ENCODE data around the gene XPR1. TPM values are rescaled to one million over a fixed set of nuclear protein-coding genes. Genes with fewer than 3 reads are reported as not detected.
"Not testable (repeated sequence)": the region's sequence is repeated elsewhere in the genome, so short reads cannot be mapped to it uniquely, and the experiment has no call there.

XPR1 gene
- total RNA-seq, 4 donors from 2014 or later: 16.8 to 25.3 (median 18.8) TPM

- H3K4me1 ChIP-seq: no peaks in the 10 kb centered on the region
- no peak for DNase-seq (ENCODE audit: low spot score in 2 of 2)
- TF ChIP-seq CTCF (IDR thresholded peaks at IDR 0.05) (no peak), POLR2A (IDR thresholded peaks at IDR 0.05) (no peak), EP300 (IDR thresholded peaks at IDR 0.05) (no peak)
Observed at GRCh38 chr1:180674603-180675530, 43.0 kb downstream of the XPR1 start.

GRCh38 chr1:180675586-180675985 is 43.8 kb downstream of the XPR1 start:
- no peak for TF ChIP-seq CTCF (IDR thresholded peaks at IDR 0.05)
- no peak for TF ChIP-seq POLR2A (IDR thresholded peaks at IDR 0.05)
- no peak for TF ChIP-seq EP300 (IDR thresholded peaks at IDR 0.05)
- peaks cover 0 to 12% (median 0%) of the 10 kb centered on the region in 3 donors for H3K36me3 ChIP-seq
- 91 to 92% methylated on average over 2 of the region's 2 CpGs for WGBS, 2 donors
- H3K27ac ChIP-seq: no peak overlapping the region
- no peak overlapping the region for H3K4me3 ChIP-seq
- H3K9me3 ChIP-seq: peaks cover 0 to 17% (median 4%) of the 10 kb centered on the region in 4 donors
- no peaks in the 10 kb centered on the region for H3K4me1 ChIP-seq
- H3K27me3 ChIP-seq: no peaks in the 10 kb centered on the region
- DNase-seq (ENCODE audit: low spot score in 2 of 2): no peak

More at GRCh38 chr1:180674603-180675530, 43.0 kb downstream of the XPR1 start:
- Histone ChIP-seq H3K4me3 (no peak overlapping the region), H3K27ac (no peak overlapping the region), H3K9me3 (peaks cover 0 to 25% (median 6%) of the 10 kb centered on the region in 4 donors), H3K27me3 (no peaks in the 10 kb centered on the region), H3K36me3 (peaks cover 0 to 12% (median 0%) of the 10 kb centered on the region in 3 donors)
- 0 to 41% methylated on average over 1 of the region's 1 CpG for WGBS, 2 donors

- H3K36me3 ChIP-seq: peaks cover 0 to 13% (median 0%) of the 10 kb centered on the region in 3 donors
- DNase-seq (ENCODE audit: low spot score in 2 of 2): no peak
- H3K9me3 ChIP-seq: peaks cover 0 to 4% (median 0%) of the 10 kb centered on the region in 4 donors
- TF ChIP-seq CTCF (IDR thresholded peaks at IDR 0.05) (no peak), POLR2A (IDR thresholded peaks at IDR 0.05) (no peak), EP300 (IDR thresholded peaks at IDR 0.05) (no peak)
- no peaks in the 10 kb centered on the region for H3K27me3 ChIP-seq
- no peaks in the 10 kb centered on the region for H3K4me1 ChIP-seq
- H3K4me3 ChIP-seq: no peak overlapping the region
- no peak overlapping the region for H3K27ac ChIP-seq
- 89 to 95% methylated on average over 7 of the region's 7 CpGs for WGBS, 2 donors
Observed at GRCh38 chr1:180680558-180681144, 48.8 kb downstream of the XPR1 start.

- not testable (repeated sequence) for DNase-seq (ENCODE audit: low spot score in 2 of 2); H3K4me1 ChIP-seq; H3K27ac ChIP-seq; H3K27me3 ChIP-seq; H3K9me3 ChIP-seq; H3K4me3 ChIP-seq
- peaks cover 0 to 13% (median 0%) of the 10 kb centered on the region in 3 donors for H3K36me3 ChIP-seq
- 96 to 100% methylated on average over 3 of the region's 3 CpGs for WGBS, 2 donors
Observed at GRCh38 chr1:180683117-180683516, 51.3 kb downstream of the XPR1 start.

GRCh38 chr1:180691322-180691913 is 59.6 kb downstream of the XPR1 start:
- Histone ChIP-seq H3K36me3 (peaks cover 0 to 6% (median 0%) of the 10 kb centered on the region in 3 donors), H3K9me3 (peaks cover 0 to 5% (median 2%) of the 10 kb centered on the region in 4 donors), H3K4me3 (no peak overlapping the region), H3K4me1 (no peaks in the 10 kb centered on the region), H3K27ac (no peak overlapping the region), H3K27me3 (no peaks in the 10 kb centered on the region)
- WGBS, 2 donors: 57 to 63% methylated on average over 2 of the region's 2 CpGs
- DNase-seq (ENCODE audit: low spot score in 2 of 2): no peak
- TF ChIP-seq CTCF (IDR thresholded peaks at IDR 0.05): no peak
- no peak for TF ChIP-seq POLR2A (IDR thresholded peaks at IDR 0.05)
- TF ChIP-seq EP300 (IDR thresholded peaks at IDR 0.05): no peak
